Stimulated activated CD4-positive, alpha-beta T cell treated with anti-CD3 and anti-CD28 coated beads, Interleukin-12 subunit alpha, Interleukin-12 subunit beta, amount 100 ng/mL, for 24 hours (primary cell): ENCODE data around the gene GATB.

ENCODE experiments used
- DNase-seq, 2 experiments: peaks; one replicate each; pipeline ENCODE4 v3.0.0-alpha.2; 2020; ENCODE audit warnings: low read depth in 2 of 2

Gene GATB

GRCh38 chr4:151760712-151761661 lies at the start of gene GATB:
Gene GATB, minus strand, starts transcription at chr4:151761007. Its CDS starts 25 bp downstream, at chr4:151760982.
- DNase-seq, result peak; percentile 85

GRCh38 chr4:151810476-151810875 lies 49.7 kb upstream of the GATB start:
- DNase-seq, result no peak

- DNase-seq, result no peak
Measured at GRCh38 chr4:151809716-151810115, 48.9 kb upstream of the GATB start.

GRCh38 chr4:151808542-151808941 lies 47.7 kb upstream of the GATB start:
- no peak for DNase-seq

- no peak for DNase-seq
Measured at GRCh38 chr4:151808120-151808529, 47.3 kb upstream of the GATB start.

GRCh38 chr4:151807220-151807619 lies 46.4 kb upstream of the GATB start:
- no peak for DNase-seq

- no peak for DNase-seq
Measured at GRCh38 chr4:151806511-151806927, 45.7 kb upstream of the GATB start.

GRCh38 chr4:151804821-151805220 lies 44.0 kb upstream of the GATB start:
- no peak for DNase-seq

- DNase-seq, result no peak
Measured at GRCh38 chr4:151804086-151804630, 43.4 kb upstream of the GATB start.

- DNase-seq, result no peak
Measured at GRCh38 chr4:151803246-151803645, 42.4 kb upstream of the GATB start.

- peak; percentile 43 to 67 for DNase-seq
Measured at GRCh38 chr4:151801547-151802516, 41.0 kb upstream of the GATB start.

- no peak for DNase-seq
Measured at GRCh38 chr4:151799417-151800012, 38.7 kb upstream of the GATB start.

GRCh38 chr4:151798678-151799416 lies 38.0 kb upstream of the GATB start:
- no peak for DNase-seq

GRCh38 chr4:151797853-151798252 lies 37.0 kb upstream of the GATB start:
- DNase-seq, result no peak

- no peak for DNase-seq
Measured at GRCh38 chr4:151797131-151797530, 36.3 kb upstream of the GATB start.

- no peak for DNase-seq
Measured at GRCh38 chr4:151796106-151796505, 35.3 kb upstream of the GATB start.

- DNase-seq, result no peak
Measured at GRCh38 chr4:151792995-151793394, 32.2 kb upstream of the GATB start.

- DNase-seq, result no peak
Measured at GRCh38 chr4:151792530-151792929, 31.7 kb upstream of the GATB start.

GRCh38 chr4:151788021-151788420 lies 27.2 kb upstream of the GATB start:
- no peak for DNase-seq

GRCh38 chr4:151786158-151786495 lies 25.3 kb upstream of the GATB start:
- DNase-seq, result no peak
